ENCODE data around the gene TNNT2.

GRCh38 chr1:201350884-201351283 is 26.6 kb downstream of the TNNT2 start:
- TF ChIP-seq CTCF (IDR thresholded peaks at IDR 0.05) (no peak), EZH2 (IDR thresholded peaks at IDR 0.05; ENCODE audit: borderline replicate concordance, insufficient read depth, low read depth, low read length, poor library complexity, severe bottlenecking) (no peak)

Data from B cell (primary cell).